Inferior parietal cortex (tissue), 1 donor: Measurements from ENCODE around the gene CFAP299.
A peak's percentile ranks its signal among the peaks of the same experiment; 100 is the strongest.
"Not testable (repeated sequence)": the region's sequence is repeated elsewhere in the genome, so short reads cannot be mapped to it uniquely, and the experiment has no call there.

Experiments used
- DNase-seq: peaks from one replicate; pipeline ENCODE4 v3.0.0-alpha.2; 2016; ENCODE audit errors: extremely low spot score

The CFAP299 gene

DNA sequence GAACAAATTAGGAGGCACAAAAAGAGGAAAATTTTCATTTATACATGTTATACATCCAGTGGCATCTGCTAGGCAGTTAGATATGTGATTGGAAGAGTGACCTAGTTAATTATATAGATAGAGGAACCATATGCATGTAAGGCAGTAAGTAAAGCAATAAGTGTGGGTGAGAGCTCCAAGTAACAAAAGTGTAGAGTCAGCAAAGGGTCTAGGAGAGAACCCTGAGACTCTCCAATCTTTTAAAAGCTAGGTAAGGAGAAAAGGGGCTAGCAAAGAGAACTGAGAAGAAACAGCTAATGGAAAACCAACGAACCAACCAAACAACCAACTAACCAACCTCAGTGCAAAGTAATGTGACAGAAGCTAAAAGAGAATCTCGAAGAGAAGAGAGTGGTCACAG, 3.8 kb upstream of the CFAP299 start:
- no peak for DNase-seq

DNA sequence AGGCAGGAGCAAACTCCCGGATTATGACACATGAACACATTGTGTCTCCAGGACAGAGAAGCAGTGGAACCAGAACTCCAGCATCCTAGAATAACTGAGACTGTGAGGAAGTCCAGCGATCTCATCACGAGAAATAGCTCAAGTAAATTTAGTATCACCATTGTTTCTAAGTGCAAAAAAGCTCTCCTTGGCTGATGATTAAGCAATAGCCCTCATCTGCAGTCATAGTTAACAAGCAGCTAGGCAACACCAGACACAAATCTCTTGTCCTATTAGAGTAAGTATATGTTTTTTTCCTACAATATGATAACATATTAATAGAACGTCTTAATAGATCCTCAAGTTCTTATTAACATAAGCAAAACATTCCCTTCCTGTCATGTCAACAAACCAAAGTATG, 2.4 kb upstream of the CFAP299 start:
- DNase-seq: no peak

DNA sequence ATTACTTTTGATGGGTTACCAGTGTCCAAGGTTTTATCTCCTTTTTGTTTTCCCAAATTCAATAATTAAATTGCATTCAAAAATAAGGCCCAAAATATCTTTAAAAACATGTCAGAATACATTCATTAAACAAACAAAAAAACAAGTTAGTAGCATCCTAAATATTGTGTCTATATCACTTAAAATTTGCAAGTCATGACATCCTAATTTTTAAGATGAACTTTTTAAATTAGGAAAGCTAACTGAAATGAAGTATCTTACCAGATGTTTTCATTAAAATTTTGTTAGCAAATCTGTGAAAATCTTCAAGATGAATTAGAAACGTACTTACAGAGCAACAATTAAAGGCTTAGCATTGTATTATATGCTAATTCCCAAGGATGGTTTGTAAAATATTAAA, 962 bp upstream of the CFAP299 start:
- DNase-seq: no peak

DNA sequence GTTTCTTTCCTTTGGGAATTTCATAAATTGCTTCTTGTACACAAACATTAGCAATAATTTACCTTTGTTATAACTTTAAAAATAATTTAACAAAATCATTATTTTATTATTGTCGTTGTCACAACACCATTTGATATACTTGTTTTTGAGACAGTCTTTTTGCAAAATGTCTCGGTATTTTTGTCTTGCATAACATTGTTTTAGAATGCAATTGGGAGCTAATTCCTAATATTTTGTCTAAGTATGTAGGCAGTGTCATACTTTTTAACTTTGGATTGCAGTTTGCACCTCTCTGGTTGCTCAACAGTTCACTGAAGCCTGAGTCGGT, 340 bp upstream of the CFAP299 start:
- DNase-seq: no peak

DNA sequence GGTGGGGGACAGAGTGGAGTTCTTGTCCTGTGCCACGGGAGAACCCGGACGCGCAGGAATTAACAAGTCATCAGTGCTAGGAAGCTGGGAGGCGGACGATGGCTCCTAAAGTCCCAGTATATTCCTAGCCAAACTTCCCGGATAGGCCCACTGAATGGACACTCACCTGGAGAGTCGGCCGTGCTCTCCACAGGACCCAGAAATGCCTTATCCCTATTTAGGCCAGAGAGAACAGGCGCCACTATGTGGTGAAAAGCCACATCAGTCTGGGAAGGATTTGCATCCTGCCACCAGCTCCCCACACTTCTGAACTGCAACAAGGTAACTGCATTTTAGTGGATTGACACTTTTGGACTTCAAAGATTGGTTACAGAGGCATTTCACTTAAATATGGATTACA, 1.1 kb downstream of the CFAP299 start:
- peak; percentile 6 for DNase-seq

DNA sequence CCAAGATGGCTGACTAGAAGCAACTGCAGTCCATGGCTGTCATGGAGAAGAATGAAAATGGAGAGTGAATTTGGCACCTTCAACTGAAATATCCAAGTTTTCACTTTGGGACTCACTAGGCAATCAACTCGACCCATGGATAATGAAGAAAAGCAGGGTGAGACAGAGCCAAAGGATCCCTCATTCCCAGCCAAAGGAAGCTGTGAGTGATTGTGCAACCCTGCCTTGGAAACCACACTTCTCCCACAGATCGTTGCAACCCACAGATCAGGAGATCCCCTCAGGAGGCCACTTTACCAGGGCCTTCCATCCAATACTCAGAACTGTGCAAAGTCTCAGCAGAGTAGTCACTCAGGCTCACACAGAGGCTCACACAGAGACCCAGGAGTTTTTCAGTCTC, 4.5 kb downstream of the CFAP299 start:
- DNase-seq: no peak

DNA sequence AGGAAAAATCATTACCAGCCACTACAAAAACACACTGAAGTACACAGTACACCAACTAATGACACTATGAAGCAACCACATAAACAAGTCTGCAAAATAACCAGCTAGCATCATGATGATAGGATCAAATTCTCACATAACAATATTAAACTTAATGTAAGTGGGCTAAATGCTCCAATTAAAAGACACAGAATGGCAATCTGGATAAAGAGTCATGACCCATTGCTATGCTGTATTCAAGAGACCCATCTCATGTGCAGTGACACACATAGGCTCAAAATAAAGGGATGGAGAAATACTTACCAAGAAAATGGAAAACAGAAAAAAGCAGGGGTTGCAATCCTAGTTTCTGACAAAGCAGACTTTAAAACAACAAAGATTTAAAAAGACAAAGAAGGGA, 7.2 kb downstream of the CFAP299 start:
- DNase-seq: not testable (repeated sequence)

DNA sequence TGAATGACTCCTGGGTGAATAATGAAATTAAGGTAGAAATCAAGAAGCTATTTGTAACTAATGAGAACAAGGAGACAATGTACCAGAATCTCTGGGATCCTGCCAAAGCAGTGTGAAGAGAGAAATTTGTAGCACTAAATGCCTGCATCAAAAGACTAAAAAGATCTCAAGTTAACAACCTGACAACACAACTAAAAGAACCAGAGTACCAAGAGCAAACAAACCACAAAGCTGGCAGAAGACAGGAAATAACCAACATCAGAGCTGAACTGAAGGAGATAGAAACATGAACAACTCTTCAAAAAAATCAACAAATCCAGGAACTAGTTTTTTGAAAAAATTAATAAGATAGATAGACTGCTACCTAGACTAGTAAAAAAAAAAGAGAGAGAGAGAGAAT, 8.4 kb downstream of the CFAP299 start:
- no peak for DNase-seq

DNA sequence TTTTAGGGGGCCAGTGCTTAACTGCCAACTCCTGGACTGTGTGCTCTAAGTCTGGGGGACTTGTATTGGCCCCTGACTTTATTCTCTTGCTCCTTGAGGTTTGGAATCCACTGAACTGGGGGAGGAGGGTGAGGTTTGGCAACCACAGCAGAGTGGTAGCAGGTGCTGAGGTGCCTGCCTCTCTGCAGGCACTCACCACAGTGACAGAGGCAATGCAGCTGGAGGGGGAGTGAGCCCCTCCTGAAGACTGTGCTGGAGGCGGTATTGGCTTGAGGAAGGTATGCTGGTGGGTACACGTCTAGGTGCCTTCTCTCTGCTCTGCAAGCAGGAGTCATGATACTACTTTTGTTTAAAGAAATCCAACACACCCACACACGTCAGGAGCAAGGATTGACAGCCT, 24.6 kb downstream of the CFAP299 start:
- no peak for DNase-seq

DNA sequence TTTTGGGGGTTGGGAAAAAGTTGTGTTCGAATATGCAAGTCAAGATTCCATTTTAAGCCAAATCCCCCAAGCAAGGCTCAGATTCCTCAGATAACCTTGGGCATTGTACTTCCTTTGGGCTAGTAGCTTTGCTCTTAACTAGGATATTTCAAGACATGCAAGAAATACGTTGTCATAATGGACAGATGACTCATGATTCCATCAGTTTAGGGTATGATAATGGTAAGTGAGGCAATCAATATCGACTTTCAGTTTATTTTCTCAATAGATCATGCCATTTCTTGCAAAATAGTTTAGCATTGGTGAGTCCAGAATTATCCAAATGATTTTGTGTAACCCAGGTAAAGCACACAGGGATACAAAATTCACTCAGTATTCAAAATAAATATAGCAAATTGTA, 25.4 kb downstream of the CFAP299 start:
- no peak for DNase-seq

DNA sequence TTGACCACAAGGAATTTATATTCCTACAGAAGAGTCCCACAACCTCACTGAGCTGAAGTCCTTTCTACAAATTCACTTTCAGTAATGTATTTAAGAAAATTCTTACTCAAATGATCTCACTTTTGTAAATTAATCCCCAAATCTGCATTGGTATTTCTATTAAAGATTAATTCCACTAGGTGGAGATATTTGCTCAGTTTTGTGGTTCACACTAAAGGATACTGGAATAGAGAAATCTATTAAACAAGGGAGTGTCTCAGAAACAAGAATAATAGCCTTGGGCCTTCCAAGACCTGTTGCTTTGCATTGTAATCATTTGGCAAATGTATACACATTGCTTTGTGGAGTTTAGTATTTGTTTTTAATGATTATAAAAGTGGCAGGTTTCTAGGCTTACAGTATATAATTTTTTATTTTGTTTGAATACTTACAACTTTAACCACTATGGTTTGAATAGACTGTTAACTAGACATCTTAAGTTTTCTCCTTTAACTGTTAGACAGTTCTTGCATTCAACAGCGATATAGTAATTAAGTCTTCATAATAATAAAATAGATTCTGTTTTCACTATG, 25.9 kb downstream of the CFAP299 start:
- DNase-seq: peak; percentile 58

DNA sequence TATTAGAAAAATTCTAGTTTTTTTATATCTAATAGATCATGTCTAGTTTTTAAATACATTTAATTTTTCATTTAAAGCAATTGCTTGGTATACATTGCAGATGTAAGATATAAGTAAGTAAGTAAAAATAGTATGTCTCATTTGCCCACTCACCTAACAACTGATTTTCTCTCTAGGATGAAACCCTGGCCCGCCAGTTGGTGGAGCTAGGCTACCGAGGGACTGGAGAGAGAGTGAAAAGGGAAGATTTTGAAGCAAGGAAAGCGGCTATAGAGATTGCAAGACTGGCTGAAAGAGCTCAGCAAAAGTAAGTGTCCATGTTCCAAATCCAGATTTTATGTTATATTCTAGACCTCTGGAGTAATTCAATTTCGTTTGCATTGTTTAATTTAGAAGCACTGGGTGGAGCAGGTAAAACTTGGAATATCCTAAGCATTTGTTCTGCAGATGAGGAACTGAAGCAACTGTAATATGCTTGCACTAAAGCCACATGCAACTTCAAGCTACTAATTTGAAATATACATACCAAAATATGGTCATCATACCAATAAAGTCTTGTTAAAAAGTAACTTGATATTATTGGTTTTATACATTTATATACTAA, 27.1 kb downstream of the CFAP299 start:
- DNase-seq: peak; percentile 55

DNA sequence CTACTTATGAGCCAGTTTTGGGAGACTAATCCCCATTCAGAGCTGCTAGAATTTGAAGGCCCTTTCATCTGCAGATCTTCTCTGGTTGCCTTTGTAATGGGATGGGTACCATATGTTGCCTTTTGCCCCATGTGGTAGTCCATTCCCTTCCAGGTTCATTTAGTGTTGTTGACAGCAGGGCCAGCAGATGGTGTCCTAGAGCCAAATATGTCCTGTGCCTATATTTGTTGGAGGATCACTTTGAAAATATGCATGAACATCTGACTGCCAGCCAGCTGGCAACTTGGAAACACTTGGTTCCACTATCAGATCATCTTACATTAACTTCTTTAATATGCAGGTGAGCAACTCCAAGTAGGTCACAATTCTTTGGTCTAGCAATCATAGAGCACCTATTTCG, 30.4 kb downstream of the CFAP299 start:
- DNase-seq: peak; percentile 34

DNA sequence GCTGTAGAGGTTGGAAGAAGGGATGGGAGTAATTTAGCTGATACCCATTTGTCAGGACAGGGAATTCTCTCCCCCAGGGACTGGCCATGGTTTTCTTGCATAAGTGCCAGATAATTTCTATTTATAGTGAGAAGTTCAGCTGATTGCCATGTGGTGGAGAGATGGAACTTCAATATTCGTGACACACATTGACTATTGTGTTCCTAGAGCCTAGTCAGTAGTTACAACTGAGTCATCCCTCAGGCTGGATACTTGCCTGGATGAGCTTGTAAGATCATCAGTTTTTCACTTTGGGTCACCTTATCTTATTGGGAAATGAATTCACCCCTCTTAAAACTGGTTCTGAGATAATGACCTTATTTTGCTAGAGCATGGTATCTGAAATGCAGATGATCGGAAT, 32.2 kb downstream of the CFAP299 start:
- DNase-seq: no peak

DNA sequence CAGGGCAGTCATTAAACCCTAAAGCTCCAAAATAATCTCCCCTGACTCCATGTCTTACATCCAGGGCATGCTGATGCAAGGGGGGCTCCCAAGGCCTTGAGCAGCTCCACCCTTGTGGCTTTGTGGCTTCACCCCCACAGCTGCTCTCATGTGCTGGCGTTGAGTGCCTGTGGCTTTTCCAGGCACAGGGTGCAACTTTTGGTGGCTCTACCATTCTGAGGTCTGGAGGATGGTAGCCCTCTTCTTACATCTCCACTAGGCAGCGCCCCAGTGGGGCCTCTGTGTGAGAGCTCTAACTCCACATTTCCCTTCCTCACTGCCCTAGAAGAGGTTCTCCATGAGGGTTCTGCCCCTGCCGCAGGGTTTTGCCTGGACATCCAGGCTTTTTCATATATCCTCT, 35.1 kb downstream of the CFAP299 start:
- DNase-seq: no peak

DNA sequence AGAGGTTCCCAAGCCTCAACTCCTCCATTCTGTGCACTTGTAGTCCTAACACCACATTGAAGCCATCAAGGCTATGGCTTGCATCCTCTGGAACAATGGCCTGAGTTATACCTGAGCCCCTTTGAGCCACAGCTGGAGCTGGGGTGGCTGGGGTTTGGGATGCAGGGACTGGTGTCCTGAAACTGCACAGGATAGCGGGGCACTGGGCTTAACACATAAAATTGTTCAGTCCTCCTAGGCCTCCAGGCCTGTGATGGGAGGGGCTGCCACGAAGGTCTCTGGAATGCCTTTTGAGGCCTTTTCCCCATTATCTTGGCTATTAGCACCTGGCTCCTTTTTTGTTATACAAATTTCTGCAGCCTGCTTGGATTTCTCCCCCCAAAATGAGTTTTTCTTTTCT, 35.5 kb downstream of the CFAP299 start:
- no peak for DNase-seq

DNA sequence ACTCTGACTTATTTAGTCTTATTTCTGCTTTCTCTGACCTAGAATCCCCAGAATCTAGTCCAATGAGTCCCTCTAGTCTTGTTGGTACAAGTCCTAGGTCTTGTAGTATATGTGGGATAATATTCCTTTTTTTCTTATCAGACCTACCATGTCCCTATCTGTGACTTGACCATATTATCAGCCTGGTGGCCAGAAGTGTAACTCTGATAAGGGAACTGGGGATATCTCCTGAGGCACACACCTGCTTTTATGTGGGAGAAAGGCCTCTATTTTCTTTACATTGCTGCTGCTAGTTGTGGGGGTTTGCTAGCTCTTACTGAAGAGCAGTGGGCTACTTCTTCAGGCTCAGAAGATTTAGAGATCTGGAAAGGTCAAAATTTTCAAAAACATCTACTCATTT, 38.6 kb downstream of the CFAP299 start:
- DNase-seq: no peak

DNA sequence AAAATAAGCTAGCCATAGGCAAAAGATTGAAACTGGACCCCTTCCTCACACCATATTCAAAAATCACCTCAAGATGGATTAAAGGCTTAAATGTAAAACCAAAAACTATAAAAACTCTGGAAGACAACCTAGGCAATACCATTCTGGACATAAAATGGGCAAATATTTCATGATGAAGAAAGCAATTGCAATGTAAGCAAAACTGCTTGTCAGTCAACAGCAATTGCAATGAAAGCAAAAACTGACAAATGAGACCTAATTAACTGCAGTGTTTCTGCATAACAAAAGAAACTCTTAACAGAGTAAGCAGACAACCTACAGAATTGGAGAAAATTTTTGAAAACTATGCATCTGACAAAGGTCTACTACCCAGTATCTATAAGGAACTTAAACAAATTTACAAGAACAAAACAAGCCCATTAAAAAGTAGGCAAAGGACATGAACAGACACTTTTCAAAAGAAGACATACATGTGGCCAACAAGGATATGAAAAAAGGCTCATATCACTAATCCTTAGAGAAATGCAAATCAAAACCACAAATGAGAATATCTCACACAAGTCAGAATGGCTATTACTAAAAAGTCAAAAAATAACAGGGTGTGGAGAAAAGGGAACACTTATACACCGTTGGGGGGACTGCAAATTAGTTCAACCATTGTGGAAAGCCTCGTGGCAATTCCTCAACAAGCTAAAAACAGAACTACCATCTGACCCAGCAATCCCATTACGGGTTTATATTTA, 46.7 kb downstream of the CFAP299 start:
- DNase-seq: no peak

DNA sequence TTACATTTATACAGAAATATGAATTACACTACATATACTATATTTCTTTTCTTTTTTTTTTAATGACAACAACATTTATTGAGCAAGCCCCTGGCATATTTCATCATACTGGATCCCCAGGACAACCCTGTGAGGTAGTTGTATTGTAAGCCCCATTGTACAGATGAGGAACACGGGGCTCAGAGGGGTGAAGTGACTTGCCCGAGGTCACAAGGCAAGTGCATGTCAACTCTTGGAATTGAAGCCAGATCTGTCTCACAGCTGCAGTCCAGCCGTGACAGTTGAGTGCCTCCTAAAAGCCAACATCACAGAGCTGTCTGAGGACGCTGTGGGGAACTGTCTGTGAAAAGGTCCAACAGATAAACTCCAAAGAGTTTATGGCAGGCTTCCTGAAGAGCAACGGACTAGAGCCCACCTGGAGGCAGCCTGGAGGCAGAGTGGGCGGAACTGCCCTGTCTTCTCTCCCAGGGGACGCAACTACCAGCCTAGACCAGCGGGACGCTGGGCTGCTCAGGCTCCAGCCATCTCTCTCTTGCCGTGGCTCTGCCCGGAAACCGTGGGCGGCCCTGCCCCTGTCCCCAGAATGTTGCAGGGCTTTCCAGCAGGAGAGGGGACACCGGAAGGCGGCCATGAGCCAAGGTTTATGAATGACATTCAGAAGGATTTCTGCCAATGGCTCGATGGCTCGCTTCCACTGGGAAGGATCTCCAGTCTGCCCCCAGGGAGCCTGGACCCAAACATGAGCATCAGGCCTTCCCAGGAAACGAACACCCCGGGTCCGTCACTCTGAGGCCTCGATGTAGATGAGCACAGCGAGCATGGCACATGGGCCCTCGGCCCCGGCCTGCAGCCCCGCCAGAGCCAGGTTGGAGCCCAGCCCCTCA, 50.1 kb downstream of the CFAP299 start:
- DNase-seq: no peak

DNA sequence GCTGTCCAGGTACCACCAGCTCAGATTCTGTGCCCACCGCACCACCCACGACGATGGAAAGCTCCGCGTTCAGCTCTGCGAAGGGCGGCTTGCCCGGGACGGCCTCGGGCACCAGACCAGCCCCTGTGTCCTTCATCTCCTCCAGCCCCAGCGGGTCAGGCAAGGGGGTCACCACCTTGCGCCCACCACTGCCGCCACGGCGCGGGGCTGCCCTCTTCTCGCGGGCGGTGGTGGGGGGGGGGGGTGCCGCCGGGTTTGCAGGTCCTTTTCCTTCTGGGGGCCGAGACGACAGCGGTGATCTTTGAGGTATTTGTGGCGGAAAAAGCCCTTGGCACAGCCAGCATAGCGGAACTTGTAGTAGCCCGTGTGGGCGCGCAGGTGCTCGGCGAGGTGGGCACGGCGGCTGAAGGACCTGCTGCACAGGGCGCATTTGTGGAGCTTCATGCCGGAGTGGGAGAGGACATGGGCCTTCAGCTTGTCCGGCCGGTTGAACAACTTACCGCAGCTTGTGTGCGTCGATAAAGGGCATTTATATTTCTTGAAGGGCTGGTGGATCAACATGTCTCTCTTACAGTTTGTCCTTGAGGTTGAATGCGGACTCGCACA, 50.9 kb downstream of the CFAP299 start:
- DNase-seq: no peak

DNA sequence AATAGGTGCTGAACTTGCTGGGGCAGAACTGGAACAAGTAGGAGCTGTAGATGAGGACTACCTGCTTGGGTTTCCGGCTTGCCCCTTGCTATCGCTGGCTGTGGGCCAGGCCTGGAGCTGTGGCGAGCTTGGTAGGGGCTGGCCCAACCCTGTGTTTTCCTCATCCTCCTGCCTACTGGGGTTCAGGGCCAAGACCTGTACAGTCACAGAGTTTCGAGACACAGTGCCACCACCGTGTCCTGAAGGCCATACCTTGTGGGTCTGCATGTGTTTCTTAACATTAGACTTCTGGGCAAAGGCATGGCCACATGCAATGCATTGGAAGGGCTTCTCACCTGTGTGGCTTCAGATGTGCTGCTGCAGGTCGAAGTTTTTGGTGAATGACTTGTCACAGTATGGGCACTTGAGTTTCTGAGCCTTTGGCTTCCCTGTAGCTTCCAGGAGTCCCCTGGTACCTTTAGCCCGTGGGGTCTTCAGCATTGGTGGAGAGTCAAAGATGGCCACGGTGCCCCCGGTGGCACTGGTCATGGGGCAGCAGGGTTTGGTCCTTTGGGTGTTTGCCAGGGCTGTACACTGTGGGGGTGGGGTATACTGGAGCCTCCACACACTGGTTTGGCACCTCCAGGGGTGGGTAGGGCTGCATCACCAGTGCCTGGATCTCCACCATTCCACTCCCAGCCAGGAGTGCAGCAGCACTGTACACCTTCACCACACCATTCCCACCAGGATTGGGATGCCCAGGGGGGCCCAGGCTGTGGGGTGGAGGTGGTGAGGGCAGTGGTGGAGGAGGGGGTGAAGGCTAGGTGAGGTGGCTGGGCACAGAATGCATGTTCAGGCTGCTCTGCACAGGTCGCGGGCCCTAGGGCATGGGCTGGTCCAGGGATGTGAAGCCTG, 52.1 kb downstream of the CFAP299 start:
- DNase-seq: no peak
